Thyroid gland (tissue), 4 donors: ENCODE results near the gene CGB8. TPM values are rescaled to one million over a fixed set of nuclear protein-coding genes. Genes with fewer than 3 reads are reported as not detected.

Source experiments
- DNase-seq, 2 donors: peaks; one replicate each; pipeline ENCODE4 v3.0.0-alpha.2; 2019
- H3K27ac ChIP-seq, 3 donors: fragments of 200-600 bp; sonication (generic); 1 replicate in 2 of 3; 2 replicates in 1 of 3; pipeline ENCODE4 v1.5.1; 2016 to 2019; ENCODE audit warnings: mild to moderate bottlenecking in 1 of 3, moderate library complexity in 1 of 3
- H3K27me3 ChIP-seq: fragments of 200-600 bp; sonication (generic); one replicate; pipeline ENCODE4 v1.5.1; 2019
- H3K36me3 ChIP-seq, 2 donors: fragments of 200-600 bp; sonication (generic); one replicate each; pipeline ENCODE4 v1.5.1; 2016 to 2019
- H3K4me1 ChIP-seq, 2 donors: fragments of 200-600 bp; sonication (generic); one replicate each; pipeline ENCODE4 v1.5.1; 2017 to 2019
- H3K4me3 ChIP-seq, 3 donors: fragments of 200-600 bp; sonication (generic); replicated peaks in 1 of 3; 1 replicate in 2 of 3; 2 replicates in 1 of 3; pipeline ENCODE4 v1.5.1; 2016; ENCODE audit warnings: mild to moderate bottlenecking in 1 of 3
- H3K9me3 ChIP-seq: fragments of 200-600 bp; sonication (generic); one replicate; pipeline ENCODE4 v1.5.1; 2017
- CTCF ChIP-seq, 6 experiments: fragments of 200-600 bp in 3 of 6; fragments of 450-650 bp in 3 of 6; sonication (generic) in 3 of 6; IDR thresholded peaks; one replicate each; pipeline ENCODE4 v1.5.1; 2016 to 2019; ENCODE audit warnings: antibody characterized with exemption in 6 of 6, mild to moderate bottlenecking in 2 of 6, inconsistent platforms in 1 of 6, moderate library complexity in 1 of 6
- POLR2A ChIP-seq, 2 donors: fragments of 450-650 bp; IDR thresholded peaks; one replicate each; pipeline ENCODE4 v1.6.1; 2017; ENCODE audit warnings: antibody characterized with exemption in 2 of 2, mild to moderate bottlenecking in 2 of 2, moderate library complexity in 1 of 2
- WGBS, 2 donors: methylation state at CpG; one replicate each; pipeline ENCODE4 v1.1.5; 2017; 5-methylcytosine and 5-hydroxymethylcytosine counted together
- intact Hi-C: fragments of 100-400 bp; cut with DNase I; formaldehyde crosslinking; loops from one replicate; pipeline ENCODE4 v1.15.1; 2023
- total RNA-seq, 4 donors: library from RNA; depleted of rRNA; stranded (reverse); fragments of >200 nt; gene quantifications; one replicate each; pipeline ENCODE4 v1.2.3, GENCODE V29; 2016

CGB8 gene
- total RNA-seq, 4 donors from 2014 or later = not detected

- H3K27me3 ChIP-seq = peaks cover 11% of the 10 kb centered on the region
- 93 to 95% methylated on average over 18 to 21 of the region's 21 CpGs for WGBS, 2 donors
Measured at GRCh38 chr19:49070416-49070815, 21.5 kb upstream of the CGB8 start.

GRCh38 chr19:49069026-49069425 lies 20.1 kb upstream of the CGB8 start:
- H3K36me3 ChIP-seq = no peaks in the 10 kb centered on the region
- H3K27me3 ChIP-seq = peaks cover 11% of the 10 kb centered on the region
- H3K9me3 ChIP-seq = no peaks in the 10 kb centered on the region
- DNase-seq = no peak
- intact Hi-C loops = no loop called here
- TF ChIP-seq CTCF (IDR thresholded peaks at IDR 0.05) (no peak), POLR2A (IDR thresholded peaks at IDR 0.05) (no peak)
- WGBS, 2 donors = 91 to 95% methylated on average over 9 of the region's 9 CpGs
- H3K4me3 ChIP-seq = no peak overlapping the region
- H3K4me1 ChIP-seq = peaks cover 0 to 16% of the 10 kb centered on the region in 2 donors
- H3K27ac ChIP-seq = no peak overlapping the region

More at GRCh38 chr19:49070416-49070815, 21.5 kb upstream of the CGB8 start:
- no peak overlapping the region for H3K27ac ChIP-seq
- H3K4me3 ChIP-seq = no peak overlapping the region
- no peaks in the 10 kb centered on the region for H3K36me3 ChIP-seq
- no peak for DNase-seq
- peaks cover 4 to 11% of the 10 kb centered on the region in 2 donors for H3K4me1 ChIP-seq
- intact Hi-C loops = no loop called here
- TF ChIP-seq CTCF (IDR thresholded peaks at IDR 0.05) (no peak), POLR2A (IDR thresholded peaks at IDR 0.05) (no peak)
- H3K9me3 ChIP-seq = no peaks in the 10 kb centered on the region

DNA sequence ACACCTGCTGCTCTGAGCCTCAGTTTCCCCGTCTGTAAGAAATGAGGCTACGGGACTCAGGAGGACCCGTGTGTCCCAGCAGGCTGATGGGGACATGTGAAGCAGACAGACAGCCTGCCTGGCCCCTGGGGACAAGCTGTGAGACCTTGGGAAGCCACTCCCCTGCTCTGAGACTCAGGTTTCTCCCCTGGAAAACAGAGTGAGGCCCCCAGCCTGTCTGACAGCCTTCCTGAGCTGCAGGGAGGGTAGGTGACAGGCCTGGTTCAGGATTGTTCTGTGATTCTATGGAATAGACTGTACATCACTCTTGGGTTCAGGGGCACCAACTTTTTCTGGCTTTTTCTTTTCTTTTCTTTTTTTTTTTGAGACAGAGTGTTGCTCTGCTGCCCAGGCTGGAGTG lies 18.6 kb upstream of the CGB8 start:
- Histone ChIP-seq H3K27me3 (peaks cover 11% of the 10 kb centered on the region), H3K4me1 (peaks cover 0 to 16% of the 10 kb centered on the region in 2 donors), H3K36me3 (no peaks in the 10 kb centered on the region), H3K9me3 (no peaks in the 10 kb centered on the region), H3K4me3 (no peak overlapping the region), H3K27ac (no peak overlapping the region)
- intact Hi-C loops = no loop called here
- no peak for DNase-seq
- TF ChIP-seq POLR2A (IDR thresholded peaks at IDR 0.05) (no peak), CTCF (IDR thresholded peaks at IDR 0.05) (no peak)
- 50 to 61% methylated on average over 3 of the region's 3 CpGs for WGBS, 2 donors

DNA sequence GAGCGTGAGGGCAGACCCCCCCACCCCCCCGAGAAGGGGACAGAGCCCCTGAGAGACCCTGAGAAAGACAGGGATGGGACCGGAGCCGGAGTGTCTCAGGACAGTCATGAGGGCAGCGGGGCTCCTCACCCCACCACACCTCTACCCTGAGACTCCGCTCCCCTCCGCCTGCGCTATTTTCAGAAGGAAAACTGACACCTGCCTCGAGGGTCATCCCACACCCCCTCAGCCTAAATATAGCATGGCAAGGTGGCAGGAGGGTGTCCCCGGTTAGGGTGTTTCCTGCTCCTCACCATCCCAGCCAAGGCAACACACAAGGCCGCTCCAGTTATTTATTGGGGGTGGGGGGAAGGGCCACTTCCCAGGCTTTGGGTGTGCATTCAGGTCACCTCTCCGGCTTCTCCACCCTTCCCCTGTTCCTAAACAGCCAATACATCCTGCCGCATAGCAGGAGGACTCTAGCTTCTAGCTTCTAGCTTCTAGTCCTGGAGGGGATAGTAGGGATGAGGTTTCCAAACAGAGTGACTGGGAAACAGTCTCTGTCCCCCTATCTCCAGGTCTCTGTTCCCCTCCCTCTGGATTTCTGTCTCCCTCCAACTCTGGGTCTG lies 17.1 kb upstream of the CGB8 start:
- Histone ChIP-seq H3K4me1 (peaks cover 0 to 10% of the 10 kb centered on the region in 2 donors), H3K9me3 (no peaks in the 10 kb centered on the region), H3K27me3 (no peaks in the 10 kb centered on the region), H3K36me3 (no peaks in the 10 kb centered on the region), H3K4me3 (no peak overlapping the region), H3K27ac (no peak overlapping the region)
- no peak for TF ChIP-seq CTCF (IDR thresholded peaks at IDR 0.05)
- no peak for TF ChIP-seq POLR2A (IDR thresholded peaks at IDR 0.05)
- intact Hi-C loops = no loop called here
- no peak for DNase-seq
- 67 to 69% methylated on average over 12 to 13 of the region's 13 CpGs for WGBS, 2 donors

- TF ChIP-seq POLR2A (IDR thresholded peaks at IDR 0.05) (no peak), CTCF (IDR thresholded peaks at IDR 0.05) (no peak)
- Histone ChIP-seq H3K36me3 (no peaks in the 10 kb centered on the region), H3K9me3 (no peaks in the 10 kb centered on the region), H3K27ac (no peak within 1 kb of the TSS), H3K4me3 (peak within 1 kb of the TSS in 1 of 3 donors; percentile 23), H3K27me3 (no peaks in the 10 kb centered on the region), H3K4me1 (peaks cover 0 to 10% of the 10 kb centered on the region in 2 donors)
- intact Hi-C loops = no loop called here
- DNase-seq = peak; percentile 38 to 58
- WGBS, 2 donors = 11 to 22% methylated on average over 15 to 19 of the region's 53 CpGs
Measured at GRCh38 chr19:49064768-49065611, 16.1 kb upstream of the CGB8 start, which contains the start of gene NTF4. Gene NTF4 (minus strand): TSS chr19:49064818. CDS start chr19:49061997, 2,821 bp downstream.
